ENCODE data around the gene RGPD5.
"Not testable (repeated sequence)": the region's sequence is repeated elsewhere in the genome, so short reads cannot be mapped to it uniquely, and the experiment has no call there.

Gene RGPD5

GRCh38 chr2:109894141-109894540 is 100.0 kb downstream of the RGPD5 start:
- DNase-seq, result not testable (repeated sequence)

- DNase-seq, result not testable (repeated sequence)
Measured at GRCh38 chr2:109895090-109895869, 101.2 kb downstream of the RGPD5 start.

- DNase-seq, result not testable (repeated sequence)
Measured at GRCh38 chr2:109896212-109896611, 102.1 kb downstream of the RGPD5 start.

GRCh38 chr2:109897769-109898461 is 103.8 kb downstream of the RGPD5 start:
- DNase-seq, result not testable (repeated sequence)

- not testable (repeated sequence) for DNase-seq
Measured at GRCh38 chr2:109898462-109899336, 104.6 kb downstream of the RGPD5 start, which contains the start of gene LIMS3. TSS of gene LIMS3 (plus strand) at chr2:109898688. CDS start at chr2:109898729, 41 bp downstream.

- not testable (repeated sequence) for DNase-seq
Measured at GRCh38 chr2:109905796-109906195, 111.7 kb downstream of the RGPD5 start.

Data from effector CD4-positive, alpha-beta T cell (primary cell).